MM.1S (cell line): ENCODE results near the gene MAPK8IP1.

ENCODE experiments used
- EZH2 ChIP-seq: fragments of 300-600 bp; sonication (generic); optimal IDR thresholded peaks from 2 replicates; pipeline ENCODE3; 2017; ENCODE audit warnings: low read depth, mild to moderate bottlenecking, antibody characterized with exemption, low read length, mixed read lengths
- EZH2phosphoT487 ChIP-seq: fragments of 300-600 bp; sonication (generic); IDR thresholded peaks from 2 replicates; pipeline ENCODE4 v1.6.1; 2018; ENCODE audit warnings: antibody characterized with exemption, low read length
- TF ChIP-seq, protein P1 (sequence below): fragments of 300-600 bp; sonication (generic); IDR thresholded peaks from 2 replicates; pipeline ENCODE4 v1.5.1; 2016; ENCODE audit warnings: antibody characterized with exemption, low read length, mixed read lengths

DNA sequence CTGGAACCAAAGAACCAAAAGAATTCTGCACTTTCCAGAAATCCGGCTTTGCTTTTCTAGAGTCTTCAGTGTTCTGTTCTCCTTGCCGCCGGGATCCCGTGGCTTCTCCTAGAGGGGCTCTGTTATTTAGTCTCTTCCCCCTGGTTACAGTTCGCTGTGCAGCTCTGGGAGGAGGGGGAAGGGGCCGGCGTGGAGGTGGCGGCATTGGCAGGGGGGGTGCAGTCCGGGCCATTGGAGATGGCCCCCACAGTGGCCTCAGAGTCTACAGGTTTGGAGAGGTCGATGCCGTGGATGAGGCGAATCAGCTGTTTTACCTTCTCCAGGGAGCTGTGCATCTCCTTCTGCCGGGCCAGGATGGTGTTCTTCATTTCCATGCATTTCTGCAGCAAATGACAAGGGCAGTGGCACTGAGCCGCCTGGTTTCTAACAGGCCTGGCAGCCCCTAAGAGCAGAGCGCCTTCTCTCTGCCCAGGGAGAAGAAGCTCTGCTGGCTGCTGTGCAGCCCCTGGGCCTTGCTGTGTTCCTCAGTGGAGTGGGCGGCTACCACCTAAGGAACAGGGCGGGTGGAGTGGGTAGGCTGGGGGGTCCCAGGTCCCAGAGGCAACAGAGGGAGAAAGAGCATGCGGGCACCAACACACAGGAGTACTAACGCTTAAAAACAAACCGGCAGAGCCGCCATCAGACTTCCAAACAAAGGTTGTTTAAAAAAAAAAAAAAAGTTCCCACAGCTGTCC is 48.6 kb downstream of the MAPK8IP1 start:
- TF ChIP-seq, protein P1, sequence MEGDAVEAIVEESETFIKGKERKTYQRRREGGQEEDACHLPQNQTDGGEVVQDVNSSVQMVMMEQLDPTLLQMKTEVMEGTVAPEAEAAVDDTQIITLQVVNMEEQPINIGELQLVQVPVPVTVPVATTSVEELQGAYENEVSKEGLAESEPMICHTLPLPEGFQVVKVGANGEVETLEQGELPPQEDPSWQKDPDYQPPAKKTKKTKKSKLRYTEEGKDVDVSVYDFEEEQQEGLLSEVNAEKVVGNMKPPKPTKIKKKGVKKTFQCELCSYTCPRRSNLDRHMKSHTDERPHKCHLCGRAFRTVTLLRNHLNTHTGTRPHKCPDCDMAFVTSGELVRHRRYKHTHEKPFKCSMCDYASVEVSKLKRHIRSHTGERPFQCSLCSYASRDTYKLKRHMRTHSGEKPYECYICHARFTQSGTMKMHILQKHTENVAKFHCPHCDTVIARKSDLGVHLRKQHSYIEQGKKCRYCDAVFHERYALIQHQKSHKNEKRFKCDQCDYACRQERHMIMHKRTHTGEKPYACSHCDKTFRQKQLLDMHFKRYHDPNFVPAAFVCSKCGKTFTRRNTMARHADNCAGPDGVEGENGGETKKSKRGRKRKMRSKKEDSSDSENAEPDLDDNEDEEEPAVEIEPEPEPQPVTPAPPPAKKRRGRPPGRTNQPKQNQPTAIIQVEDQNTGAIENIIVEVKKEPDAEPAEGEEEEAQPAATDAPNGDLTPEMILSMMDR: no peak
- TF ChIP-seq EZH2phosphoT487 (no peak), EZH2 (no peak)
